Stimulated activated CD8-positive, alpha-beta memory T cell treated with anti-CD3 and anti-CD28 coated beads, Interleukin-12 subunit alpha, Interleukin-12 subunit beta, amount 100 ng/mL, for 24 hours (primary cell): ENCODE data around the gene SNX11.

Experiments used
- DNase-seq: peaks from one replicate; pipeline ENCODE4 v3.0.0-alpha.2; 2020; ENCODE audit errors: extremely low read depth

SNX11 gene

GRCh38 chr17:48161127-48161905 lies 53.8 kb downstream of the SNX11 start:
- no peak for DNase-seq

- no peak for DNase-seq
Observed at GRCh38 chr17:48162306-48162934, 54.9 kb downstream of the SNX11 start.

GRCh38 chr17:48162946-48163506 lies 55.5 kb downstream of the SNX11 start:
- no peak for DNase-seq

- DNase-seq = no peak
Observed at GRCh38 chr17:48163809-48164208, 56.2 kb downstream of the SNX11 start.

GRCh38 chr17:48169926-48170325 lies 62.4 kb downstream of the SNX11 start:
- no peak for DNase-seq
